RCC 7860 (cell line): Measurements from ENCODE around the gene CCDC85C.

Source experiments
- DNase-seq: peaks from one replicate; pipeline ENCODE4 v3.0.0-alpha.2; 2015; ENCODE audit warnings: low spot score
- FAIRE-seq: peaks from 2 replicates; lab custom pipeline; 2012; peaks lifted over from hg19 to GRCh38; lab: Jason Lieb, UNC

Gene CCDC85C

GRCh38 chr14:99527427-99528076 lies 76.5 kb downstream of the CCDC85C start:
- no peak for FAIRE-seq
- no peak for DNase-seq

GRCh38 chr14:99527026-99527425 lies 77.0 kb downstream of the CCDC85C start:
- DNase-seq (no peak), FAIRE-seq (no peak)

- DNase-seq, result no peak
- no peak for FAIRE-seq
Observed at GRCh38 chr14:99525699-99526080, 78.3 kb downstream of the CCDC85C start.

- FAIRE-seq (no peak), DNase-seq (peak; percentile 5)
Observed at GRCh38 chr14:99524804-99525698, 79.0 kb downstream of the CCDC85C start.

GRCh38 chr14:99524091-99524661 lies 79.8 kb downstream of the CCDC85C start:
- DNase-seq, result no peak
- no peak for FAIRE-seq

GRCh38 chr14:99523704-99524055 lies 80.3 kb downstream of the CCDC85C start:
- DNase-seq (no peak), FAIRE-seq (no peak)

- DNase-seq (no peak), FAIRE-seq (no peak)
Observed at GRCh38 chr14:99522934-99523703, 80.9 kb downstream of the CCDC85C start.

GRCh38 chr14:99522457-99522891 lies 81.5 kb downstream of the CCDC85C start:
- DNase-seq, result peak; percentile 16
- FAIRE-seq, result no peak

GRCh38 chr14:99522025-99522401 lies 82.0 kb downstream of the CCDC85C start:
- DNase-seq (no peak), FAIRE-seq (no peak)

- FAIRE-seq, result no peak
- no peak for DNase-seq
Observed at GRCh38 chr14:99521176-99522024, 82.6 kb downstream of the CCDC85C start.

- no peak for FAIRE-seq
- DNase-seq, result no peak
Observed at GRCh38 chr14:99520571-99521081, 83.4 kb downstream of the CCDC85C start.

GRCh38 chr14:99519931-99520421 lies 84.0 kb downstream of the CCDC85C start:
- FAIRE-seq, result no peak
- DNase-seq, result no peak

- no peak for FAIRE-seq
Observed at GRCh38 chr14:99519347-99519881, 84.6 kb downstream of the CCDC85C start.

GRCh38 chr14:99518441-99519346 lies 85.3 kb downstream of the CCDC85C start:
- FAIRE-seq, result no peak

More at GRCh38 chr14:99519347-99519881, 84.6 kb downstream of the CCDC85C start:
- DNase-seq, result no peak

GRCh38 chr14:99517643-99518381 lies 86.2 kb downstream of the CCDC85C start:
- FAIRE-seq (no peak), DNase-seq (no peak)

More at GRCh38 chr14:99518441-99519346, 85.3 kb downstream of the CCDC85C start:
- peak; percentile 42 for DNase-seq

- DNase-seq, result no peak
- no peak for FAIRE-seq
Observed at GRCh38 chr14:99516871-99517642, 87.0 kb downstream of the CCDC85C start.
